Measurements from ENCODE around the gene ATP1A4. TPM values are rescaled to one million over a fixed set of nuclear protein-coding genes. Genes with fewer than 3 reads are reported as not detected.
A peak's percentile ranks its signal among the peaks of the same experiment; 100 is the strongest.

Gene ATP1A4
- total and polyA plus RNA-seq, 9 of the 15 experiments (the other 6 are each of a cell fraction or from before 2014, with no cell fraction given), result 0.07 TPM; not detected in 8

- TF ChIP-seq E4F1 (CRISPR knock-in tag; IDR thresholded peaks at IDR 0.05; ENCODE audit: borderline replicate concordance), result no peak
- no peak for TF ChIP-seq ZBTB49 (CRISPR knock-in tag; IDR thresholded peaks at IDR 0.05; ENCODE audit: borderline replicate concordance)
- no peak for TF ChIP-seq SREBF1 (IDR thresholded peaks at IDR 0.05; ENCODE audit: borderline replicate concordance, low read depth, low read length)
- 0 out of 2 replicates have a peak, but pooled peaks have one; percentile 38 for TF ChIP-seq AFF4 (CRISPR knock-in tag; IDR thresholded peaks at IDR 0.05)
Observed at GRCh38 chr1:160204526-160205241, 53.3 kb downstream of the ATP1A4 start (continued).

All from K562 (cell line).